OCI-LY1 (cell line): ENCODE results near the gene LRRC40.

Source experiments
- EZH2 ChIP-seq: fragments of 200-600 bp; sonication (generic), shearing (Covaris generic); IDR thresholded peaks from 2 replicates; pipeline ENCODE4 v1.8.0; 2017; ENCODE audit warnings: borderline replicate concordance, mixed run types, mild to moderate bottlenecking, antibody characterized with exemption, low read length, moderate library complexity, mixed read lengths
- TF ChIP-seq, protein P1 (sequence below): fragments of 200-600 bp; sonication (generic), shearing (Covaris generic); IDR thresholded peaks from 2 replicates; pipeline ENCODE4 v1.5.1; 2017; ENCODE audit warnings: mild to moderate bottlenecking, antibody characterized with exemption, low read length, moderate library complexity, mixed read lengths

DNA sequence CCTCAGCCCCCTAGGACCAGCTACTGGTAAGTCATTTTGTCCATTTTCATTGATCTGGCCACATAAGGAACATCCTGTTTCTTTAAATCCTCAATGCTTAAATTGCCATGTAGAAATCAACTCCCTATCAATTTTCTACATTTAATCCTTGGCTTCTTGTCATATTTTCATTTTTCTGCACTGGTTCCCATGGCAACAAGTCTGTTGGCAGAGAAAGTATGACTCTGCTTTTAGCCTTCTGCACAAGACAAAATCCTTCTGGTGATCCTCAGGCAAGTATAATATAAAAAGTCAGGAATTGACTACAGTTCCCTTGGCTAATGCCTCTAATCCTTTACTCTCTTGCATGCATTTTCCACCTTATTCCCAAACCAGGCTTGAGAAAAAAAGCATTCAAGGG lies 65.0 kb downstream of the LRRC40 start:
- TF ChIP-seq, protein P1, sequence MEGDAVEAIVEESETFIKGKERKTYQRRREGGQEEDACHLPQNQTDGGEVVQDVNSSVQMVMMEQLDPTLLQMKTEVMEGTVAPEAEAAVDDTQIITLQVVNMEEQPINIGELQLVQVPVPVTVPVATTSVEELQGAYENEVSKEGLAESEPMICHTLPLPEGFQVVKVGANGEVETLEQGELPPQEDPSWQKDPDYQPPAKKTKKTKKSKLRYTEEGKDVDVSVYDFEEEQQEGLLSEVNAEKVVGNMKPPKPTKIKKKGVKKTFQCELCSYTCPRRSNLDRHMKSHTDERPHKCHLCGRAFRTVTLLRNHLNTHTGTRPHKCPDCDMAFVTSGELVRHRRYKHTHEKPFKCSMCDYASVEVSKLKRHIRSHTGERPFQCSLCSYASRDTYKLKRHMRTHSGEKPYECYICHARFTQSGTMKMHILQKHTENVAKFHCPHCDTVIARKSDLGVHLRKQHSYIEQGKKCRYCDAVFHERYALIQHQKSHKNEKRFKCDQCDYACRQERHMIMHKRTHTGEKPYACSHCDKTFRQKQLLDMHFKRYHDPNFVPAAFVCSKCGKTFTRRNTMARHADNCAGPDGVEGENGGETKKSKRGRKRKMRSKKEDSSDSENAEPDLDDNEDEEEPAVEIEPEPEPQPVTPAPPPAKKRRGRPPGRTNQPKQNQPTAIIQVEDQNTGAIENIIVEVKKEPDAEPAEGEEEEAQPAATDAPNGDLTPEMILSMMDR: no peak
- TF ChIP-seq EZH2: no peak
